DOHH2 (cell line): ENCODE measurements around the gene VWA5B1.

ENCODE experiments used
- H3F3A ChIP-seq: fragments of 200-600 bp; sonication (generic), shearing (Covaris generic); 2 replicates; pipeline ENCODE4 v1.6.0; 2016; ENCODE audit warnings: antibody characterized with exemption, mild to moderate bottlenecking; ENCODE audit not compliant: control insufficient read depth, insufficient read depth
- H3K27ac ChIP-seq: fragments of 200-600 bp; sonication (generic); 2 replicates; pipeline ENCODE4 v1.5.1; 2014; ENCODE audit warnings: low read depth, mild to moderate bottlenecking, low read length, moderate library complexity
- H3K27me3 ChIP-seq: fragments of 200-600 bp; sonication (generic); 2 replicates; pipeline ENCODE4 v1.6.1; 2014; ENCODE audit warnings: mild to moderate bottlenecking, low read length, mixed read lengths; ENCODE audit not compliant: control insufficient read depth
- H3K36me3 ChIP-seq: fragments of 200-600 bp; sonication (generic); 2 replicates; pipeline ENCODE4 v1.6.1; 2014; ENCODE audit warnings: mild to moderate bottlenecking, low read length, moderate library complexity, mixed read lengths; ENCODE audit not compliant: control insufficient read depth
- H3K4me1 ChIP-seq: fragments of 200-600 bp; sonication (generic); 2 replicates; pipeline ENCODE4 v1.6.1; 2014; ENCODE audit warnings: mild to moderate bottlenecking, low read length, mixed read lengths; ENCODE audit not compliant: control insufficient read depth
- H3K4me2 ChIP-seq: fragments of 200-600 bp; sonication (generic); 2 replicates; pipeline ENCODE4 v1.6.0; 2014; ENCODE audit warnings: mild to moderate bottlenecking, low read length, moderate library complexity
- H3K4me3 ChIP-seq: fragments of 200-600 bp; sonication (generic); 2 replicates; pipeline ENCODE4 v1.5.1; 2014; ENCODE audit warnings: mild to moderate bottlenecking, low read length, mixed read lengths
- H3K79me2 ChIP-seq: fragments of 200-600 bp; sonication (generic); 2 replicates; pipeline ENCODE4 v1.6.1; 2014; ENCODE audit warnings: mild to moderate bottlenecking, low read length, mixed read lengths; ENCODE audit not compliant: control insufficient read depth
- H3K9me2 ChIP-seq: fragments of 200-600 bp; sonication (generic); replicated peaks from 2 replicates; pipeline ENCODE4 v1.6.1; 2014; ENCODE audit warnings: mild to moderate bottlenecking, low read length, mixed read lengths; ENCODE audit not compliant: control insufficient read depth
- H3K9me3 ChIP-seq: fragments of 200-600 bp; sonication (generic); 2 replicates; pipeline ENCODE4 v1.6.1; 2014; ENCODE audit warnings: antibody characterized with exemption, low read length, mixed read lengths; ENCODE audit not compliant: control insufficient read depth, insufficient read depth
- H4K20me1 ChIP-seq: fragments of 200-600 bp; sonication (generic); 2 replicates; pipeline ENCODE4 v1.6.0; 2014; ENCODE audit warnings: low read depth, mild to moderate bottlenecking, antibody characterized with exemption, low read length, moderate library complexity; ENCODE audit not compliant: control insufficient read depth, insufficient read depth
- CTCF ChIP-seq: fragments of 200-600 bp; sonication (generic); IDR thresholded peaks from one replicate; pipeline ENCODE4 v1.5.1; 2014; ENCODE audit warnings: antibody characterized with exemption, mild to moderate bottlenecking, low read depth, low read length; ENCODE audit not compliant: poor library complexity, severe bottlenecking
- EZH2phosphoT487 ChIP-seq: fragments of 200-600 bp; sonication (generic); IDR thresholded peaks from 2 replicates; pipeline ENCODE4 v1.6.1; 2017; ENCODE audit warnings: borderline replicate concordance, mild to moderate bottlenecking, antibody characterized with exemption, low read length, moderate library complexity, mixed read lengths

VWA5B1 gene

GRCh38 chr1:20361401-20361800, 70.7 kb downstream of the VWA5B1 start:
- Histone ChIP-seq H3F3A (no peaks in the 10 kb centered on the region), H3K27ac (no peak overlapping the region), H3K4me1 (no peaks in the 10 kb centered on the region), H3K4me2 (no peak overlapping the region), H3K27me3 (peaks cover 21% of the 10 kb centered on the region), H3K4me3 (no peak overlapping the region), H3K9me2 (no peaks in the 10 kb centered on the region), H3K36me3 (no peaks in the 10 kb centered on the region), H3K79me2 (no peaks in the 10 kb centered on the region), H3K9me3 (no peaks in the 10 kb centered on the region), H4K20me1 (no peaks in the 10 kb centered on the region)
- TF ChIP-seq EZH2phosphoT487 (no peak), CTCF (no peak)

- H3K4me3 ChIP-seq: no peak overlapping the region
- peaks cover 21% of the 10 kb centered on the region for H3K27me3 ChIP-seq
- H3K27ac ChIP-seq: no peak overlapping the region
- no peaks in the 10 kb centered on the region for H3K79me2 ChIP-seq
- H3K9me3 ChIP-seq: no peaks in the 10 kb centered on the region
- no peaks in the 10 kb centered on the region for H3K9me2 ChIP-seq
- H3K4me2 ChIP-seq: no peak overlapping the region
- H4K20me1 ChIP-seq: no peaks in the 10 kb centered on the region
- H3K4me1 ChIP-seq: no peaks in the 10 kb centered on the region
- TF ChIP-seq EZH2phosphoT487: no peak
- peak; percentile 97 for TF ChIP-seq CTCF
- H3F3A ChIP-seq: no peaks in the 10 kb centered on the region
- H3K36me3 ChIP-seq: no peaks in the 10 kb centered on the region
Observed at GRCh38 chr1:20361805-20362381, 71.2 kb downstream of the VWA5B1 start.

- Histone ChIP-seq H3K4me2 (no peak overlapping the region), H3K4me1 (no peaks in the 10 kb centered on the region), H3K27ac (no peak overlapping the region), H4K20me1 (no peaks in the 10 kb centered on the region), H3F3A (no peaks in the 10 kb centered on the region), H3K4me3 (no peak overlapping the region), H3K9me3 (no peaks in the 10 kb centered on the region), H3K9me2 (no peaks in the 10 kb centered on the region), H3K79me2 (no peaks in the 10 kb centered on the region), H3K36me3 (no peaks in the 10 kb centered on the region), H3K27me3 (peaks cover 21% of the 10 kb centered on the region)
- no peak for TF ChIP-seq CTCF
- TF ChIP-seq EZH2phosphoT487: no peak
Observed at GRCh38 chr1:20362856-20363255, 72.2 kb downstream of the VWA5B1 start.
